K562 (cell line): Measurements from ENCODE around the gene XPA. TPM values are rescaled to one million over a fixed set of nuclear protein-coding genes. Genes with fewer than 3 reads are reported as not detected.
A peak's percentile ranks its signal among the peaks of the same experiment; 100 is the strongest.

Experiments used
- ADNP ChIP-seq: fragments of 200-800 bp; sonication (Bioruptor generic); IDR thresholded peaks from 2 replicates; pipeline ENCODE4 v1.6.1; 2016; ENCODE audit warnings: missing genetic modification characterization, missing compliant biosample characterization
- ATF2 ChIP-seq: sonication (generic); formaldehyde crosslinking; IDR thresholded peaks from 2 replicates; pipeline ENCODE4 v1.8.1; 2022; ENCODE audit warnings: missing genetic modification reagents
- CEBPG ChIP-seq, 3 experiments: fragments of 200-800 bp in 1 of 3; sonication (Bioruptor generic) in 1 of 3; sonication (generic) in 1 of 3; formaldehyde crosslinking in 1 of 3; IDR thresholded peaks in 2 of 3; conservative IDR thresholded peaks in 1 of 3; 2 replicates each; pipeline versions ENCODE4 v1.6.1 to v1.8.0; 2016 to 2022; ENCODE audit warnings: missing compliant biosample characterization in 2 of 3, missing genetic modification characterization in 2 of 3, mild to moderate bottlenecking in 1 of 3, missing genetic modification reagents in 1 of 3
- CREB5 ChIP-seq: fragments of 250-450 bp; sonication (Bioruptor Pico); IDR thresholded peaks from 2 replicates; pipeline ENCODE4 v1.5.0; 2020; ENCODE audit warnings: mild to moderate bottlenecking
- CTCFL ChIP-seq: IDR thresholded peaks from 2 replicates; pipeline ENCODE4 v1.6.1; 2011; ENCODE audit warnings: borderline replicate concordance, low read depth, mild to moderate bottlenecking, moderate library complexity, low read length; ENCODE audit not compliant: insufficient read depth, poor library complexity, severe bottlenecking
- CXXC5 ChIP-seq: fragments of 250-450 bp; sonication (Bioruptor Pico); IDR thresholded peaks from 2 replicates; pipeline ENCODE4 v1.8.0; 2022; ENCODE audit warnings: inconsistent platforms, mild to moderate bottlenecking, moderate library complexity
- MIER1 ChIP-seq: fragments of 450-650 bp; IDR thresholded peaks from 2 replicates; pipeline ENCODE4 v1.6.1; 2016; ENCODE audit warnings: antibody characterized with exemption, mild to moderate bottlenecking, low read depth
- MXD1 ChIP-seq: fragments of 250-450 bp; sonication (Bioruptor Pico); IDR thresholded peaks from 2 replicates; pipeline ENCODE4 v1.8.0; 2021; ENCODE audit warnings: borderline replicate concordance, mild to moderate bottlenecking, moderate library complexity; ENCODE audit not compliant: poor library complexity, severe bottlenecking
- PHB ChIP-seq: fragments of 250-450 bp; sonication (Bioruptor Pico); IDR thresholded peaks from 2 replicates; pipeline ENCODE4 v1.5.0; 2021
- POU5F1 ChIP-seq: fragments of 150-350 bp; IDR thresholded peaks from 2 replicates; pipeline ENCODE4 v1.6.1; 2014; ENCODE audit warnings: borderline replicate concordance, low read length, low read depth, mild to moderate bottlenecking; ENCODE audit not compliant: partially characterized antibody
- TRIM24 ChIP-seq, 2 experiments: fragments of 450-650 bp; IDR thresholded peaks; 2 replicates each; pipeline ENCODE4 v1.6.1; 2016
- ZBTB49 ChIP-seq: sonication (generic); formaldehyde crosslinking; IDR thresholded peaks from 2 replicates; pipeline ENCODE4 v1.8.0; 2022; ENCODE audit warnings: missing genetic modification reagents, mild to moderate bottlenecking, borderline replicate concordance
- ZC3H11A ChIP-seq: IDR thresholded peaks from 2 replicates; pipeline ENCODE4 v1.6.1; 2012; ENCODE audit warnings: low read depth, low read length, improper control_type of control experiment
- ZEB2 ChIP-seq: fragments of 450-650 bp; IDR thresholded peaks from 2 replicates; pipeline ENCODE4 v1.6.1; 2016
- ZNF217 ChIP-seq: sonication (generic); formaldehyde crosslinking; IDR thresholded peaks from 2 replicates; pipeline ENCODE4 v1.8.0; 2022; ENCODE audit warnings: mild to moderate bottlenecking, missing genetic modification reagents
- ZNF511 ChIP-seq: sonication (generic); formaldehyde crosslinking; IDR thresholded peaks from 2 replicates; pipeline ENCODE4 v1.8.0; 2022; ENCODE audit warnings: mild to moderate bottlenecking, missing genetic modification reagents
- ZNF551 ChIP-seq: fragments of 250-450 bp; sonication (Bioruptor Pico); IDR thresholded peaks from 2 replicates; pipeline ENCODE4 v1.5.0; 2021; ENCODE audit warnings: mild to moderate bottlenecking, moderate library complexity
- ZNF785 ChIP-seq: fragments of 250-450 bp; sonication (Bioruptor Pico); IDR thresholded peaks from 2 replicates; pipeline ENCODE4 v1.4.0; 2020; ENCODE audit warnings: mild to moderate bottlenecking
- polyA plus RNA-seq, 8 experiments: library from polyadenylated mRNA; depleted of rRNA in 4 of 8; stranded (reverse) in 5 of 8; unstranded in 3 of 8; fragments of >200 nt; fragmentation: Nextera tagmentation in 2 of 8; fragmentation: Illumina TruSeq in 1 of 8; extraction: Ambion mirVana in 2 of 8; extraction: Trizol in 1 of 8; gene quantifications; 2 replicates each; pipeline versions ENCODE4 v1.2.1 to v1.2.3, GENCODE V29; 2011 to 2014; ENCODE audit warnings: inconsistent platforms in 1 of 8, missing spikeins in 1 of 8
- total RNA-seq, 7 experiments: library from RNA; depleted of rRNA in 6 of 7; stranded (reverse); fragments of >200 nt in 6 of 7; fragmentation: Illumina TruSeq in 2 of 7; extraction: Trizol in 2 of 7; gene quantifications; 2 replicates each; pipeline versions ENCODE4 v1.2.1 to v1.2.3, GENCODE V29; 2011 to 2021; ENCODE audit warnings: low replicate concordance in 1 of 7

XPA gene
- total and polyA plus RNA-seq, 9 of the 15 experiments (the other 6 are each of a cell fraction or from before 2014, with no cell fraction given) = 5.1 to 18.2 (median 14.1) TPM

GRCh38 chr9:97696803-97697601, at the start of gene XPA (continued):
- TF ChIP-seq POU5F1 (no peak), MXD1 (CRISPR knock-in tag) (no peak), ZC3H11A (no peak), ADNP (tag) (no peak), ZNF511 (CRISPR knock-in tag) (no peak; the same call in 1 of the 2 replicates), MIER1 (no peak), CTCFL (no peak), PHB (no peak), ZNF217 (no peak), ZNF785 (CRISPR knock-in tag) (no peak), ZBTB49 (no peak), ATF2 (CRISPR knock-in tag) (no peak), CREB5 (CRISPR knock-in tag) (no peak), CEBPG (CRISPR knock-in tag; IDR thresholded peaks at IDR 0.05) (no peak), CEBPG (tag; conservative IDR thresholded peaks at IDR 0.05 in 1 of 2, IDR thresholded peaks at IDR 0.05 in 1 of 2) (no peak), ZEB2 (no peak), TRIM24 (IDR thresholded peaks at IDR 0.05) (no peak), CXXC5 (CRISPR knock-in tag) (peak; percentile 79), ZNF551 (CRISPR knock-in tag) (no peak)
